GM23248 (cell line): ENCODE data around the gene FBN3. TPM values are rescaled to one million over a fixed set of nuclear protein-coding genes. Genes with fewer than 3 reads are reported as not detected.
"Not testable (repeated sequence)": the region's sequence is repeated elsewhere in the genome, so short reads cannot be mapped to it uniquely, and the experiment has no call there.

Experiments used
- DNase-seq: peaks from one replicate; pipeline ENCODE4 v3.0.0-alpha.2; 2015
- H2AFZ ChIP-seq: fragments of 200-600 bp; sonication (generic); 2 replicates; pipeline ENCODE4 v1.6.1; 2016; ENCODE audit warnings: antibody characterized with exemption
- H3F3A ChIP-seq: fragments of 200-600 bp; sonication (generic); 2 replicates; pipeline ENCODE4 v1.6.1; 2016; ENCODE audit warnings: mild to moderate bottlenecking, antibody characterized with exemption, mixed run types; ENCODE audit not compliant: insufficient read depth
- H3K27ac ChIP-seq: fragments of 200-600 bp; sonication (generic); 2 replicates; pipeline ENCODE4 v1.5.1; 2016; ENCODE audit warnings: mild to moderate bottlenecking
- H3K27me3 ChIP-seq: fragments of 200-600 bp; sonication (generic); replicated peaks from 2 replicates; pipeline ENCODE4 v1.6.1; 2016; ENCODE audit warnings: mild to moderate bottlenecking; ENCODE audit not compliant: insufficient read depth
- H3K36me3 ChIP-seq: fragments of 200-600 bp; sonication (generic); 2 replicates; pipeline ENCODE4 v1.6.1; 2016; ENCODE audit warnings: low read depth, mild to moderate bottlenecking
- H3K4me1 ChIP-seq: fragments of 200-600 bp; sonication (generic); 2 replicates; pipeline ENCODE4 v1.6.1; 2016; ENCODE audit warnings: mild to moderate bottlenecking; ENCODE audit not compliant: insufficient read depth
- H3K4me2 ChIP-seq: fragments of 200-600 bp; sonication (generic); one replicate; pipeline ENCODE4 v1.6.1; 2016; ENCODE audit warnings: mild to moderate bottlenecking; ENCODE audit not compliant: unreplicated experiment
- H3K4me3 ChIP-seq: fragments of 200-600 bp; sonication (generic); 2 replicates; pipeline ENCODE4 v1.5.1; 2016; ENCODE audit warnings: mild to moderate bottlenecking
- H3K79me2 ChIP-seq: fragments of 200-600 bp; sonication (generic); 2 replicates; pipeline ENCODE4 v1.6.1; 2016; ENCODE audit warnings: mild to moderate bottlenecking; ENCODE audit not compliant: insufficient read depth
- H3K9ac ChIP-seq: fragments of 200-600 bp; sonication (generic); 2 replicates; pipeline ENCODE4 v1.6.1; 2016; ENCODE audit warnings: mild to moderate bottlenecking
- H3K9me2 ChIP-seq: fragments of 200-600 bp; sonication (generic); 2 replicates; pipeline ENCODE4 v1.6.1; 2016; ENCODE audit warnings: mixed run types, mild to moderate bottlenecking, moderate library complexity; ENCODE audit not compliant: insufficient read depth
- H3K9me3 ChIP-seq: fragments of 200-600 bp; sonication (generic); one replicate; pipeline ENCODE4 v1.6.1; 2017; ENCODE audit warnings: low read depth
- H4K20me1 ChIP-seq: fragments of 200-600 bp; sonication (generic); 2 replicates; pipeline ENCODE4 v1.6.0; 2016; ENCODE audit not compliant: insufficient read depth
- EZH2 ChIP-seq: fragments of 200-600 bp; sonication (generic); IDR thresholded peaks from 2 replicates; pipeline ENCODE4 v1.6.1; 2018; ENCODE audit warnings: antibody characterized with exemption, mild to moderate bottlenecking; ENCODE audit not compliant: insufficient read depth, poor library complexity, severe bottlenecking
- EZH2phosphoT487 ChIP-seq: fragments of 200-600 bp; sonication (generic); IDR thresholded peaks from 2 replicates; pipeline ENCODE4 v1.6.1; 2018; ENCODE audit warnings: antibody characterized with exemption, moderate library complexity, mild to moderate bottlenecking, low read depth; ENCODE audit not compliant: insufficient read depth
- WGBS, 2 experiments: methylation state at CpG; one replicate each; pipeline ENCODE4 v1.1.6; 2015 to 2017; ENCODE audit warnings: low lambda C conversion rate in 2 of 2, low coverage in 1 of 2; ENCODE audit errors: missing lambda C conversion rate in 2 of 2; 5-methylcytosine and 5-hydroxymethylcytosine counted together
- in situ Hi-C: fragments of 300-500 bp; cut with MboI; formaldehyde crosslinking; loops from 2 replicates; pipeline ENCODE4 v1.15.0; 2020
- polyA plus RNA-seq: library from polyadenylated mRNA; unstranded; fragments of >200 nt; fragmentation: Nextera tagmentation; extraction: Ambion mirVana; gene quantifications from 2 replicates; pipeline ENCODE4 v1.2.1, GENCODE V29; 2016
- total RNA-seq: library from RNA; depleted of rRNA; stranded (reverse); fragments of >200 nt; shearing (Covaris generic); gene quantifications from 2 replicates; pipeline ENCODE4 v1.2.3, GENCODE V29; 2014

The FBN3 gene
- total and polyA plus RNA-seq, 2 experiments from 2014 or later: not detected

GRCh38 chr19:8158411-8159074, 9.2 kb upstream of the FBN3 start:
- Histone ChIP-seq H3K4me1 (peaks cover 7% of the 10 kb centered on the region), H3F3A (no peaks in the 10 kb centered on the region), H3K79me2 (no peaks in the 10 kb centered on the region), H3K27me3 (no peaks in the 10 kb centered on the region), H3K9ac (no peak overlapping the region), H3K4me3 (no peak overlapping the region), H3K4me2 (no peak overlapping the region), H3K36me3 (no peaks in the 10 kb centered on the region), H3K27ac (no peak overlapping the region), H3K9me2 (no peaks in the 10 kb centered on the region), H4K20me1 (no peaks in the 10 kb centered on the region), H3K9me3 (no peaks in the 10 kb centered on the region), H2AFZ (no peak overlapping the region)
- TF ChIP-seq EZH2phosphoT487 (no peak), EZH2 (no peak)
- WGBS, 2 experiments: 44 to 45% methylated on average over 14 of the region's 14 CpGs
- in situ Hi-C loops: no loop called here
- DNase-seq: peak; percentile 76

DNA sequence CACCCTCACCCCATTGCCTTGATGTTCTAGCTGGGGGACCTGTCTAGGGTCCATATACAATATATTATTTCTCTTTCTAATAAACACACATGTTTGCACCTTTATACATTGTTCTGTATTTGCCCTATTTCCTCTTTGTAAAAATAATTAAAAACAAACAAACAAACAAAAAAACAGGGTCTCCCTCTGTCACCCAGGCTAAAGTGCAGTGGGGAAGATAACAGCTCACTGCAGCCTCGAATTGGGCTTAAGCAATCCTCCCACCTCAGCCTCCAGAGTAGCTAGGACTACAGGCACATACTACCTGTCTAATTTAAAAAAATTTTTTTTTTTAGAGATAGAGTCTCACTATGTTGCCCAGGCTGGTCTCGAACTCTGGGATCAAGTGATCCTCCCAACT, 5.9 kb upstream of the FBN3 start:
- TF ChIP-seq EZH2 (no peak), EZH2phosphoT487 (no peak)
- 49 to 52% methylated on average over 2 of the region's 2 CpGs for WGBS, 2 experiments

DNA sequence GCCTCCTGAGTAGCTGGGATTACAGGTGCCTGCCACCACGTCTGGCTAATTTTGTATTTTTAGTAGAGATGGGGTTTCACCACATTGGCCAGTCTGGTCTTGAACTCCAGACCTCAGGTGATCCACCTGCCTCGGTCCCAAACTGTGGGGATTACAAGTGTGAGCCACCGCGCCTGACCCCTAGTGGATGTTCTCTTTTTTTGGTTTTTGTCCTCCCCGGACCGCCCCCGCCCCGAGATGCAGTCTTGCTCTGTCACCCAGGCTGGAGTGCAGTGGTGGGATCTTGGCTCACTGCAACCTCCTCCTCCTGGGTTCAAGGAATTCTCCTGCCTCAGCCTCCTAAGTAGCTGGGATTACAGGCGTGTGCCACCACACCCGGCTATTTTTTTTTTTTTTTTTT, 4.6 kb upstream of the FBN3 start:
- H3K4me1 ChIP-seq, H3K36me3 ChIP-seq, H3K9ac ChIP-seq, H3K79me2 ChIP-seq, H3K27me3 ChIP-seq, H2AFZ ChIP-seq, H3F3A ChIP-seq, H3K27ac ChIP-seq, DNase-seq, H3K4me3 ChIP-seq, H4K20me1 ChIP-seq, H3K4me2 ChIP-seq, H3K9me3 ChIP-seq, H3K9me2 ChIP-seq, in situ Hi-C loops: not testable (repeated sequence)
- WGBS, 2 experiments: 17 to 35% methylated on average over 7 to 10 of the region's 10 CpGs

More for the DNA sequence above, 5.9 kb upstream of the FBN3 start:
- Histone ChIP-seq H3K9ac (no peak overlapping the region), H3K27me3 (peaks cover 7% of the 10 kb centered on the region), H3K27ac (no peak overlapping the region), H3K9me2 (no peaks in the 10 kb centered on the region), H3K4me2 (no peak overlapping the region), H4K20me1 (no peaks in the 10 kb centered on the region), H3K79me2 (no peaks in the 10 kb centered on the region), H3K36me3 (no peaks in the 10 kb centered on the region), H2AFZ (no peak overlapping the region), H3F3A (no peaks in the 10 kb centered on the region), H3K4me1 (peaks cover 7% of the 10 kb centered on the region), H3K4me3 (no peak overlapping the region), H3K9me3 (no peaks in the 10 kb centered on the region)
- DNase-seq: no peak
- in situ Hi-C loops: no loop called here

DNA sequence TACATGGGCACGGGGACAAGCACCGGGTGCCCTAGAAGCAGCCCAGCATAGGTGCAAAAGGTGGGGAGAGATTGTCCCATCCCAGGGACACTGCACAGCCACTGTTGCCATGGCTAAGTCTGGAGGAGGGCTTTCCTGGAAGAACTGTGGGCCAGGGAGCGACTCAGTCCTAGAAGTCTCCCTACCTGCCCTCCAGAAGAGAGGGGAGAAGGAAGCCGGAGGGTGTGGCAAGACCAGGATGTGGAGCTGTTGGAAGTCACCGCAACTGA, 2.3 kb upstream of the FBN3 start:
- H3K79me2 ChIP-seq: no peaks in the 10 kb centered on the region
- 19 to 30% methylated on average over 5 of the region's 5 CpGs for WGBS, 2 experiments
- no peaks in the 10 kb centered on the region for H4K20me1 ChIP-seq
- no peak overlapping the region for H2AFZ ChIP-seq
- in situ Hi-C loops: no loop called here
- no peak overlapping the region for H3K4me3 ChIP-seq
- H3K27ac ChIP-seq: no peak overlapping the region
- no peaks in the 10 kb centered on the region for H3K9me2 ChIP-seq
- no peaks in the 10 kb centered on the region for H3K9me3 ChIP-seq
- H3F3A ChIP-seq: no peaks in the 10 kb centered on the region
- H3K4me1 ChIP-seq: peaks cover 7% of the 10 kb centered on the region
- no peak for DNase-seq
- peaks cover 22% of the 10 kb centered on the region for H3K27me3 ChIP-seq
- H3K9ac ChIP-seq: no peak overlapping the region
- no peak overlapping the region for H3K4me2 ChIP-seq
- TF ChIP-seq EZH2phosphoT487: no peak
- TF ChIP-seq EZH2: no peak
- no peaks in the 10 kb centered on the region for H3K36me3 ChIP-seq
